Body of pancreas (tissue), 4 donors: ENCODE data around the gene ERC2. TPM values are rescaled to one million over a fixed set of nuclear protein-coding genes. Genes with fewer than 3 reads are reported as not detected.

ENCODE experiments used
- ATAC-seq: fragments of 150-250 bp; one replicate; pipeline ENCODE4 v1.9.1; 2016
- DNase-seq, 4 donors: peaks; one replicate each; pipeline ENCODE4 v3.0.0-alpha.2; 2019
- H3K27ac ChIP-seq, 4 donors: fragments of 200-600 bp; sonication (generic); 1 replicate in 3 of 4; 2 replicates in 1 of 4; pipeline versions ENCODE4 v1.5.1 to v1.6.1; 2016 to 2019; ENCODE audit warnings: mild to moderate bottlenecking in 1 of 4, mixed read lengths in 1 of 4, moderate library complexity in 1 of 4
- H3K27me3 ChIP-seq, 2 donors: fragments of 200-600 bp; sonication (generic); one replicate each; pipeline ENCODE4 v1.6.0; 2016; ENCODE audit warnings: mild to moderate bottlenecking in 1 of 2
- H3K36me3 ChIP-seq, 2 donors: fragments of 200-600 bp; sonication (generic); replicated peaks in 1 of 2; 2 replicates each; pipeline ENCODE4 v1.5.1; 2016; ENCODE audit warnings: low read depth in 2 of 2; ENCODE audit not compliant: insufficient read depth in 1 of 2
- H3K4me1 ChIP-seq: fragments of 200-600 bp; sonication (generic); one replicate; pipeline ENCODE4 v1.6.0; 2016
- H3K4me3 ChIP-seq, 2 donors: fragments of 200-600 bp; sonication (generic); 1 replicate in 1 of 2; 2 replicates in 1 of 2; pipeline ENCODE4 v1.5.1; 2016 to 2019
- H3K9me3 ChIP-seq, 3 donors: fragments of 200-600 bp; sonication (generic); 1 replicate in 2 of 3; 2 replicates in 1 of 3; pipeline ENCODE4 v1.5.1; 2016
- CTCF ChIP-seq, 7 experiments: fragments of 450-650 bp in 4 of 7; fragments of 200-600 bp in 3 of 7; sonication (generic) in 3 of 7; IDR thresholded peaks; one replicate each; pipeline ENCODE4 v1.5.1; 2016 to 2019; ENCODE audit warnings: antibody characterized with exemption in 7 of 7
- POLR2A ChIP-seq, 3 donors: fragments of 450-650 bp; IDR thresholded peaks; one replicate each; pipeline ENCODE4 v1.6.1; 2016; ENCODE audit warnings: antibody characterized with exemption in 3 of 3, mild to moderate bottlenecking in 2 of 3
- WGBS, 2 donors: methylation state at CpG; one replicate each; pipeline ENCODE4 v1.1.5; 2017; 5-methylcytosine and 5-hydroxymethylcytosine counted together
- intact Hi-C: fragments of 100-400 bp; cut with DNase I; formaldehyde crosslinking; loops from one replicate; pipeline ENCODE4 v1.15.1; 2023
- total RNA-seq, 2 donors: library from RNA; depleted of rRNA; stranded (reverse); fragments of >200 nt; gene quantifications; one replicate each; pipeline ENCODE4 v1.1.0, GENCODE V29; 2016

Gene ERC2
- total RNA-seq, 2 donors from 2014 or later = 4.0 to 4.7 TPM

DNA sequence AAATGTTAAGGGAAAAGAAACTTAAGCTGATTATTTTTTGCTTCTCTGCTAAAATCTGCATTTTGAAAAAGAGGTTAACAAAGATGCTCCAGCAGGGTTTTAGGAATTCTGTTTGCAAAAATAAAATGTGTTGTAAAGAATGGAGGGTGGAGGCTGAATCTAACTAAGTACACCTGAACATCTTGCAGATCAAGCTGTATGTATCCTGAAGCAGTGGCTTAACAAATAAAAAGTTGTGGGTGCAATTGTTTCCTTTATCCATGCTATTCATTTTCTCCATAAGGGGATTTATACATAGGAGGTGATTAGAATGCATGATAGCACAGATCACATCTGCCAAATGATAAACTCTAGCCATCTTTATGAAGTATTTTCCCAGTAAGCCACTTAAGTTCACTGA, 466.3 kb downstream of the ERC2 start:
- Histone ChIP-seq H3K4me3 (no peak overlapping the region), H3K27me3 (no peaks in the 10 kb centered on the region), H3K9me3 (no peaks in the 10 kb centered on the region), H3K4me1 (no peaks in the 10 kb centered on the region), H3K36me3 (no peaks in the 10 kb centered on the region), H3K27ac (no peak overlapping the region)
- no peak for TF ChIP-seq POLR2A (IDR thresholded peaks at IDR 0.05)
- TF ChIP-seq CTCF (IDR thresholded peaks at IDR 0.05) = no peak
- ATAC-seq (no peak), DNase-seq (no peak)
- intact Hi-C loops = no loop called here

- Histone ChIP-seq H3K4me1 (no peaks in the 10 kb centered on the region), H3K27ac (no peak overlapping the region), H3K9me3 (no peaks in the 10 kb centered on the region), H3K27me3 (no peaks in the 10 kb centered on the region), H3K36me3 (no peaks in the 10 kb centered on the region), H3K4me3 (no peak overlapping the region)
- WGBS, 2 donors = 76 to 82% methylated on average over 4 of the region's 4 CpGs
- no peak for TF ChIP-seq CTCF (IDR thresholded peaks at IDR 0.05)
- TF ChIP-seq POLR2A (IDR thresholded peaks at IDR 0.05) = no peak
- ATAC-seq = no peak
- no peak for DNase-seq
- intact Hi-C loops = no loop called here
Observed at GRCh38 chr3:56001537-56001936, 466.7 kb downstream of the ERC2 start.

DNA sequence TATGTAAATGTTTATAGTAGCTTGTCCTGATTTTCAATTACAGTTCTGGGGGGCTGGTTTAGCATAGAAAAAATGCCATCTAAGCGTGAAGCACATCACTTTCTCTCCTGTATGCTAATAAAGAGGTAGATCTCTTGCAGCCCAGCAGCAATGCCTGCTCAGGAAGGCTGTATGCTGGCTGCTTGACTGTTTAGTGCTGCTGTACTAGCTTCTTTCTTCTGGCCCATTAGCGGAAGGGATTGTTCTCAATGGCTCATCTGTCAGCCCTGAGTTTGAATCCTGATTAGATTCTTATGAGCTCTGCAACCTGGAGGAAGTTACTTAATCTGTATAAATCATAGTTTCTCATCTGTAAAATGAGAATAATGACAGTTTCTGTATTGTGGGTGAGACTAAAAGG, 478.9 kb downstream of the ERC2 start:
- Histone ChIP-seq H3K4me1 (no peaks in the 10 kb centered on the region), H3K36me3 (no peaks in the 10 kb centered on the region), H3K27me3 (no peaks in the 10 kb centered on the region), H3K4me3 (no peak overlapping the region), H3K9me3 (no peaks in the 10 kb centered on the region), H3K27ac (no peak overlapping the region)
- ATAC-seq = no peak
- DNase-seq = no peak
- 98 to 100% methylated on average over 2 of the region's 2 CpGs for WGBS, 2 donors
- intact Hi-C loops = no loop called here
- TF ChIP-seq POLR2A (IDR thresholded peaks at IDR 0.05) = no peak
- no peak for TF ChIP-seq CTCF (IDR thresholded peaks at IDR 0.05)

- TF ChIP-seq CTCF (IDR thresholded peaks at IDR 0.05) = no peak
- no peak for TF ChIP-seq POLR2A (IDR thresholded peaks at IDR 0.05)
- no peaks in the 10 kb centered on the region for H3K27me3 ChIP-seq
- ATAC-seq (no peak), DNase-seq (no peak)
- 55 to 66% methylated on average over 3 of the region's 3 CpGs for WGBS, 2 donors
- intact Hi-C loops = no loop called here
- H3K9me3 ChIP-seq = no peaks in the 10 kb centered on the region
- no peak overlapping the region for H3K27ac ChIP-seq
- H3K4me1 ChIP-seq = no peaks in the 10 kb centered on the region
- no peaks in the 10 kb centered on the region for H3K36me3 ChIP-seq
- no peak overlapping the region for H3K4me3 ChIP-seq
Observed at GRCh38 chr3:55988905-55989304, 479.4 kb downstream of the ERC2 start.

DNA sequence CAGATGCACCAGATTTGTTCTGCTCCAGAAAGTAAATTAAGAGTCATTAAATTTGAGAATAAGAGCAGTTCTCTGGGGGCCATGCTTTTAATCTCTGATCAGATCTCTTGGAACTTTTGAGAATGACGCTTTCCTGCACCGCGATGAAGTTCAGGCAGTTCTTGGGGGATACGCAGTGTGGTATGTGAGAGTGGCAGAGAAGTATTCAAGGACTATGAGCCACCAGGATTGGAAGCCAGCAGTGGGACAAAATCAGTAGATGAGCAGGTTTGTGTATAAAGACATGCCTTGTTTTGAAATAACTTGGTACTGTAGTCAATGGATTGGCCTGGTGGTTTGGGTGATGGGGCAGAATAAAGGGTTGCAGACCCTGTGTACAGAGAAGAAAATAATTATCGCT, 483.6 kb downstream of the ERC2 start:
- 93 to 96% methylated on average over 5 of the region's 5 CpGs for WGBS, 2 donors
- no peaks in the 10 kb centered on the region for H3K36me3 ChIP-seq
- no peak for DNase-seq
- no peaks in the 10 kb centered on the region for H3K9me3 ChIP-seq
- no peak for TF ChIP-seq POLR2A (IDR thresholded peaks at IDR 0.05)
- no peak for ATAC-seq
- H3K4me3 ChIP-seq = no peak overlapping the region
- H3K27ac ChIP-seq = no peak overlapping the region
- no peaks in the 10 kb centered on the region for H3K4me1 ChIP-seq
- intact Hi-C loops = no loop called here
- no peaks in the 10 kb centered on the region for H3K27me3 ChIP-seq
